ENCODE results near the gene MS4A8. TPM values are rescaled to one million over a fixed set of nuclear protein-coding genes. Genes with fewer than 3 reads are reported as not detected.

The MS4A8 gene
- total RNA-seq, 2 experiments from 2014 or later, result not detected

- no peak for ATAC-seq (ENCODE audit: poor library complexity)
- Mint-ChIP-seq H3K27me3 (peaks cover 43% of the 10 kb centered on the region), H3K27ac (no peak overlapping the region), H3K36me3 (ENCODE audit: low read depth) (no peaks in the 10 kb centered on the region), H3K4me3 (no peak overlapping the region), H3K4me1 (ENCODE audit: low read depth) (no peaks in the 10 kb centered on the region), H3K9me3 (no peaks in the 10 kb centered on the region)
- Histone ChIP-seq H3K9me3 (ENCODE audit: control insufficient read depth in 1 of 2, insufficient read depth in 1 of 2, low read length in 2 of 2) (no peaks in the 10 kb centered on the region), H3K4me1 (ENCODE audit: insufficient read depth, low read length) (no peaks in the 10 kb centered on the region), H3K4me3 (ENCODE audit: low read length) (no peak overlapping the region), H3K36me3 (ENCODE audit: insufficient read depth, low read length) (no peaks in the 10 kb centered on the region), H3K27ac (ENCODE audit: low read depth in 1 of 2, low read length in 2 of 2) (no peak overlapping the region), H3K27me3 (ENCODE audit: control insufficient read depth in 1 of 2, insufficient read depth in 2 of 2, low read length in 2 of 2) (peaks cover 0 to 5% of the 10 kb centered on the region in 2 experiments)
- no peak for TF ChIP-seq CTCF (IDR thresholded peaks at IDR 0.05)
- ChIA-PET POLR2A (no interaction called here), CTCF (no interaction called here)
- intact Hi-C loops (cut with DNase I, micrococcal nuclease), result no loop called here
- no peak for DNase-seq
Observed at GRCh38 chr11:60731586-60731985, 32.2 kb downstream of the MS4A8 start.

GRCh38 chr11:60734279-60734678, 34.9 kb downstream of the MS4A8 start:
- Histone ChIP-seq H3K36me3 (ENCODE audit: insufficient read depth, low read length) (no peaks in the 10 kb centered on the region), H3K27me3 (ENCODE audit: control insufficient read depth in 1 of 2, insufficient read depth in 2 of 2, low read length in 2 of 2) (peaks cover 0 to 7% of the 10 kb centered on the region in 2 experiments), H3K27ac (ENCODE audit: low read depth in 1 of 2, low read length in 2 of 2) (no peak overlapping the region), H3K4me1 (ENCODE audit: insufficient read depth, low read length) (no peaks in the 10 kb centered on the region), H3K9me3 (ENCODE audit: control insufficient read depth in 1 of 2, insufficient read depth in 1 of 2, low read length in 2 of 2) (no peaks in the 10 kb centered on the region), H3K4me3 (ENCODE audit: low read length) (no peak overlapping the region)
- H3K27me3 Mint-ChIP-seq, result peaks cover 38% of the 10 kb centered on the region
- ATAC-seq (ENCODE audit: poor library complexity) (no peak), DNase-seq (no peak)
- no peaks in the 10 kb centered on the region for H3K4me1 Mint-ChIP-seq (ENCODE audit: low read depth)
- H3K4me3 Mint-ChIP-seq, result no peak overlapping the region
- POLR2A ChIA-PET, result no interaction called here
- no peaks in the 10 kb centered on the region for H3K36me3 Mint-ChIP-seq (ENCODE audit: low read depth)
- intact Hi-C loops (cut with DNase I, micrococcal nuclease), result no loop called here
- TF ChIP-seq CTCF (IDR thresholded peaks at IDR 0.05), result no peak
- CTCF ChIA-PET, result no interaction called here
- H3K27ac Mint-ChIP-seq, result no peak overlapping the region
- no peaks in the 10 kb centered on the region for H3K9me3 Mint-ChIP-seq

GRCh38 chr11:60739114-60739513, 39.7 kb downstream of the MS4A8 start:
- no peak overlapping the region for H3K4me3 Mint-ChIP-seq
- ChIA-PET CTCF (no interaction called here), POLR2A (no interaction called here)
- intact Hi-C loops (cut with DNase I, micrococcal nuclease), result no loop called here
- no peaks in the 10 kb centered on the region for H3K9me3 Mint-ChIP-seq
- H3K27ac Mint-ChIP-seq, result no peak overlapping the region
- DNase-seq (no peak), ATAC-seq (ENCODE audit: poor library complexity) (no peak)
- no peaks in the 10 kb centered on the region for H3K36me3 Mint-ChIP-seq (ENCODE audit: low read depth)
- H3K27me3 ChIP-seq (ENCODE audit: control insufficient read depth in 1 of 2, insufficient read depth in 2 of 2, low read length in 2 of 2), result peaks cover 0 to 3% of the 10 kb centered on the region in 2 experiments
- H3K27ac ChIP-seq (ENCODE audit: low read depth in 1 of 2, low read length in 2 of 2), result no peak overlapping the region
- no peaks in the 10 kb centered on the region for H3K36me3 ChIP-seq (ENCODE audit: insufficient read depth, low read length)
- no peak overlapping the region for H3K4me3 ChIP-seq (ENCODE audit: low read length)
- H3K4me1 Mint-ChIP-seq (ENCODE audit: low read depth), result no peaks in the 10 kb centered on the region
- no peaks in the 10 kb centered on the region for H3K4me1 ChIP-seq (ENCODE audit: insufficient read depth, low read length)
- H3K9me3 ChIP-seq (ENCODE audit: control insufficient read depth in 1 of 2, insufficient read depth in 1 of 2, low read length in 2 of 2), result no peaks in the 10 kb centered on the region
- TF ChIP-seq CTCF (IDR thresholded peaks at IDR 0.05), result no peak
- peaks cover 33% of the 10 kb centered on the region for H3K27me3 Mint-ChIP-seq
